Measurements from ENCODE around the gene GRPR.

GRCh38 chrX:16089086-16089485 lies 34.3 kb upstream of the GRPR start:
- TF ChIP-seq POLR2A (IDR thresholded peaks at IDR 0.05): no peak
- no peak for TF ChIP-seq CTCF (IDR thresholded peaks at IDR 0.05)
